Ascending aorta (tissue), 2 donors: ENCODE data around the gene C1orf174. TPM values are rescaled to one million over a fixed set of nuclear protein-coding genes. Genes with fewer than 3 reads are reported as not detected.

Experiments
- DNase-seq, 2 donors: peaks; one replicate each; pipeline ENCODE4 v3.0.0-alpha.2; 2019; ENCODE audit warnings: low spot score in 2 of 2
- H3K27ac ChIP-seq, 2 donors: fragments of 200-600 bp; sonication (generic); one replicate each; pipeline ENCODE4 v1.5.1; 2016 to 2017; ENCODE audit warnings: mild to moderate bottlenecking in 1 of 2
- H3K27me3 ChIP-seq: fragments of 200-600 bp; sonication (generic); one replicate; pipeline ENCODE4 v1.5.1; 2017
- H3K36me3 ChIP-seq, 2 donors: fragments of 200-600 bp; sonication (generic); one replicate each; pipeline ENCODE4 v1.5.1; 2016
- H3K4me1 ChIP-seq, 2 donors: fragments of 200-600 bp; sonication (generic); one replicate each; pipeline ENCODE4 v1.5.1; 2016 to 2017; ENCODE audit warnings: mild to moderate bottlenecking in 1 of 2
- H3K4me3 ChIP-seq, 2 donors: fragments of 200-600 bp; sonication (generic); one replicate each; pipeline ENCODE4 v1.5.1; 2016 to 2017; ENCODE audit warnings: mild to moderate bottlenecking in 1 of 2
- H3K9me3 ChIP-seq, 2 donors: fragments of 200-600 bp; sonication (generic); one replicate each; pipeline ENCODE4 v1.5.1; 2016
- intact Hi-C: fragments of 100-400 bp; cut with DNase I; formaldehyde crosslinking; loops from one replicate; pipeline ENCODE4 v1.15.1; 2023
- total RNA-seq: library from RNA; depleted of rRNA; stranded (reverse); fragments of >200 nt; gene quantifications from one replicate; pipeline ENCODE4 v1.1.0, GENCODE V29; 2016
- TF ChIP-seq, protein P1 (sequence below), 3 experiments: fragments of 200-600 bp in 2 of 3; fragments of 450-650 bp in 1 of 3; sonication (generic) in 2 of 3; IDR thresholded peaks; one replicate each; pipeline ENCODE4 v1.5.1; 2016 to 2019; ENCODE audit warnings: antibody characterized with exemption in 3 of 3, mild to moderate bottlenecking in 1 of 3, moderate library complexity in 1 of 3

The C1orf174 gene
- total RNA-seq, 1 donor from 2014 or later, result 14.9 TPM

DNA sequence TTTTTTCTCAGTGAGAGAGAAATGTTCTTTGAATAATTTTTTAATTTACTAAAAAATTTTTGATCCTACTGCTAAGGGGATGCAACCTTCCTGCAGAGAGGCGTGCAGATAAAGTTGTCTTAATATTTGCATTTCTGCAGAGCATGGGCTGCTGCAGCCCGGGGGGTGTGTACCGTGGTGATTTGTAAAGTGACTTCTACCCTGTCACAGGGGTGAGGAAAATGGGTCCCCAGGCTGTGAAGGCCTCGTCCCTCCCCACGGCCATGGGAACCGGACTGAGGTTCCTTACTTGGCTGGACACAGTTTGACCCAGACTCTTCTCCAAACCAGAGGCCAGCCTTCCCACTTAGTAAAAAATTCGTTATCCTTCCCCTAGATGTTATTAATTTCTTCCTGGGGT, 9.5 kb upstream of the C1orf174 start:
- no peaks in the 10 kb centered on the region for H3K9me3 ChIP-seq
- H3K4me1 ChIP-seq, result no peaks in the 10 kb centered on the region
- H3K27ac ChIP-seq, result no peak overlapping the region
- DNase-seq, result no peak
- H3K27me3 ChIP-seq, result peaks cover 12% of the 10 kb centered on the region
- TF ChIP-seq, protein P1, sequence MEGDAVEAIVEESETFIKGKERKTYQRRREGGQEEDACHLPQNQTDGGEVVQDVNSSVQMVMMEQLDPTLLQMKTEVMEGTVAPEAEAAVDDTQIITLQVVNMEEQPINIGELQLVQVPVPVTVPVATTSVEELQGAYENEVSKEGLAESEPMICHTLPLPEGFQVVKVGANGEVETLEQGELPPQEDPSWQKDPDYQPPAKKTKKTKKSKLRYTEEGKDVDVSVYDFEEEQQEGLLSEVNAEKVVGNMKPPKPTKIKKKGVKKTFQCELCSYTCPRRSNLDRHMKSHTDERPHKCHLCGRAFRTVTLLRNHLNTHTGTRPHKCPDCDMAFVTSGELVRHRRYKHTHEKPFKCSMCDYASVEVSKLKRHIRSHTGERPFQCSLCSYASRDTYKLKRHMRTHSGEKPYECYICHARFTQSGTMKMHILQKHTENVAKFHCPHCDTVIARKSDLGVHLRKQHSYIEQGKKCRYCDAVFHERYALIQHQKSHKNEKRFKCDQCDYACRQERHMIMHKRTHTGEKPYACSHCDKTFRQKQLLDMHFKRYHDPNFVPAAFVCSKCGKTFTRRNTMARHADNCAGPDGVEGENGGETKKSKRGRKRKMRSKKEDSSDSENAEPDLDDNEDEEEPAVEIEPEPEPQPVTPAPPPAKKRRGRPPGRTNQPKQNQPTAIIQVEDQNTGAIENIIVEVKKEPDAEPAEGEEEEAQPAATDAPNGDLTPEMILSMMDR (IDR thresholded peaks at IDR 0.05), result no peak
- no peaks in the 10 kb centered on the region for H3K36me3 ChIP-seq
- no peak overlapping the region for H3K4me3 ChIP-seq
- intact Hi-C loops, result no loop called here

DNA sequence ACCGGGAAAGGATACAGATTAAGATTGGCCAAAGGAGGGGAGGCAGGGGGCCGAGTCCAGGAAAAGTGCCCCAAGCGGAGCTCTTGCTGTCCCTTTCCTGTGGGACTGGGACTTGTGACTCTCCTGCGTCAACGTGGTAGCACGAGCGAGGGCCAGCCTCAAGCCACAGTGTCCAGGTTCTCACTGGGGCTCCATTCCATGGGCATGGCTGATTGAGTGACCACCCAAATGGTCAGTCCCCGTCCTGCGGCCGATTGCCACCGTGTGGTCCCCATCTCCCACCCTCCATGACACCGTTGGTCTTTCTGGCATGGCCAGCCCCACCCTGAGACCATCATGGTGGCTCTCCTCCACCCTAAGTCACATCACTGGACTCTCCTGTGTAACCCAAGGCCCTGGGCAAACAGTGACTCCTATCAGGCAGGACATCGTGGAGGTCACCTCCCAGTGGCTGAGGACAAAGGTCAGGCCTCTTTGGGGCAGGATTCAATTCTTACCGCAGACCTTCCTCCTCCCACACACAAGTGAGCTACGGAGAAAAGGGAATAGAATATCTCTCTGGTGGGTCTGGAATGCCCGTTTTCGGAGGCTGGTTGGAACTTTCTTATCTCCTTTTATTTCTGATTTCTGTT, 8.9 kb upstream of the C1orf174 start:
- DNase-seq, result no peak
- H3K27me3 ChIP-seq, result peaks cover 12% of the 10 kb centered on the region
- H3K27ac ChIP-seq, result no peak overlapping the region
- no peak overlapping the region for H3K4me3 ChIP-seq
- no peaks in the 10 kb centered on the region for H3K36me3 ChIP-seq
- intact Hi-C loops, result no loop called here
- TF ChIP-seq, protein P1 (IDR thresholded peaks at IDR 0.05), result no peak
- H3K9me3 ChIP-seq, result no peaks in the 10 kb centered on the region
- H3K4me1 ChIP-seq, result no peaks in the 10 kb centered on the region

DNA sequence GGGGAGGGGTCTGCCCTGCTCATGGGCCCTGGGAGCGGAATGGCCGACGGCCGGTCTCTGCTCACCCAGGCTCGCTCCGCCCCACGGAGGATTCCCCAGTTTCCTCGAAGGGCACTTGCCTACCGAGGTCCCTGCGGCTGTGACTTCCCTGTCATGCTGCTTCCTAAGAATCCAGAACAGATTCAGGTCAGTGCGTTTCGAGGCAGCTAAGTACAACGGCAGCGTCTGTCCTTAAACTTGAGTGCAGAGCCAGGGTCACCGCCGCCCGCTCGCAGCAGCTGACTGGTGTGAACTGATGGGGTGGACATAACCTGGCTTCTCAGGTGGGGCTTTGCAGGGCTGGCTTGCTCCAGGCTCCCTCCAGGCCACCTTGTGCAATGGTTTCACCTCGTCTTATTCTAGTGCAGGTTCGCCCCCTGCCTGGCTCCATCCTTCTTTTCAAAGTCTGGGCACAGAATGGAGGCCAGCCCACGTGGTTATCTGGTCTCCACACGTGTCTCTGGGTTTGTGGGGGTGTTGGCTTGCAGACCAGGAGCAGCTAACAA, 7.6 kb upstream of the C1orf174 start:
- Histone ChIP-seq H3K36me3 (no peaks in the 10 kb centered on the region), H3K4me1 (no peaks in the 10 kb centered on the region), H3K27me3 (peaks cover 12% of the 10 kb centered on the region), H3K4me3 (no peak overlapping the region), H3K27ac (no peak overlapping the region), H3K9me3 (no peaks in the 10 kb centered on the region)
- TF ChIP-seq, protein P1 (IDR thresholded peaks at IDR 0.05), result no peak
- intact Hi-C loops, result no loop called here
- no peak for DNase-seq

DNA sequence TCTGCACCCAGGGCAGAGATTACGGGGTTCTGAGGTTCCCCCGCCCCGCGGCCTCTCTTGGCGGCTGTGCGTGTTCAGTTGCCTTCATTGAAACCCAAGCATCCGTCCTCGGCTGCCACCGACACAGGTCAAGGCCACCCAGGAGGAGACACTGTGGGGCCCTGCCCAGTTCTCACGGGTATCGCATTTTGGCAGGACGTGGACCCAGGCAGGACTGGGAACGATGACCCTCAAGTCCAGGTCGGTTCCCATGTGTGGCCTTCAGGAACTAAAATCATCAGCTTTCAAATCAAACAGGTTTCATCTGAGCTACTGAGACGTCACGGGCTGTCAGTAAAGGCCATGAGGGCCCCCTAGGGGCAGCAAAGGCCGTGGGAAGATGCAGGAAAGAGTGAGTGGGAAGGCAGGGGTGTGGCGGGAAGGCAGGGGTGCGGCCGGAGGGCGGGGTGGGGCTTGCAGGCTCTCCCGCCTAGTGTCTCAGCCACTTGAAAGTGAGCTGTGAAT, 7.0 kb upstream of the C1orf174 start:
- H3K27ac ChIP-seq, result no peak overlapping the region
- TF ChIP-seq, protein P1 (IDR thresholded peaks at IDR 0.05), result no peak
- no peaks in the 10 kb centered on the region for H3K36me3 ChIP-seq
- no peak for DNase-seq
- no peaks in the 10 kb centered on the region for H3K9me3 ChIP-seq
- no peak overlapping the region for H3K4me3 ChIP-seq
- intact Hi-C loops, result no loop called here
- H3K4me1 ChIP-seq, result no peaks in the 10 kb centered on the region
- peaks cover 12% of the 10 kb centered on the region for H3K27me3 ChIP-seq

DNA sequence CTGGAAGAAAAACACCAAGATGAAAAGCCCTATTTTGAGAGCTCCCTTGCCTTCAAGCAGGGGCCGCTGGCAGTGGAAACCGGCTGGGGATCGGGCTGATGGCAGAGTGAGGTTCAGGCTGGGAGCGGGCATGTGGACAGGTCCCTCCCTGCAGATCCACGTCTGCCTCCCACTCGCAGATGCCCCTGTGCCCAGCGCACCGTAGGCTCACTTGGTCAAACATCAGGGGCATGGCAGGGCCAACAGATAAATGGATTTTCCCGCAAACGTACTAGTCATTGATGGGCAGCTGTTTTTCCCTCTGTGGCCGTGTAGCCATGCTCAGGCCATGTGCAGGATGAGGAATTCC, 6.6 kb upstream of the C1orf174 start:
- no peak overlapping the region for H3K27ac ChIP-seq
- H3K27me3 ChIP-seq, result peaks cover 12% of the 10 kb centered on the region
- H3K36me3 ChIP-seq, result no peaks in the 10 kb centered on the region
- no peaks in the 10 kb centered on the region for H3K9me3 ChIP-seq
- H3K4me1 ChIP-seq, result no peaks in the 10 kb centered on the region
- no peak overlapping the region for H3K4me3 ChIP-seq
- intact Hi-C loops, result no loop called here
- TF ChIP-seq, protein P1 (IDR thresholded peaks at IDR 0.05), result no peak
- DNase-seq, result no peak
